ENCODE results near the gene GOLGB1. TPM values are rescaled to one million over a fixed set of nuclear protein-coding genes. Genes with fewer than 3 reads are reported as not detected.
A peak's percentile ranks its signal among the peaks of the same experiment; 100 is the strongest.

GOLGB1 gene
- total RNA-seq, 2 donors from 2014 or later: 56.1 to 66.9 TPM

- H3K27ac Mint-ChIP-seq: peak overlapping the region; percentile 2
- no peak for ATAC-seq
These were observed 119.9 kb downstream of the GOLGB1 start for GRCh38 chr3:121629601-121630000.

GRCh38 chr3:121627622-121628021 lies 121.9 kb downstream of the GOLGB1 start:
- peaks cover 12% of the 10 kb centered on the region for H3K36me3 Mint-ChIP-seq (ENCODE audit: low read depth)
- no peak for DNase-seq
- peaks cover 7% of the 10 kb centered on the region for H3K4me1 Mint-ChIP-seq
- H3K9me3 ChIP-seq (ENCODE audit: control insufficient read depth, low read length, poor library complexity, severe bottlenecking): no peaks in the 10 kb centered on the region
- ATAC-seq: no peak
- no peak overlapping the region for H3K4me3 Mint-ChIP-seq
- H3K27ac Mint-ChIP-seq: no peak overlapping the region
- no peaks in the 10 kb centered on the region for H3K27me3 Mint-ChIP-seq

More at GRCh38 chr3:121629601-121630000, 119.9 kb downstream of the GOLGB1 start:
- Mint-ChIP-seq H3K4me3 (no peak overlapping the region), H3K27me3 (no peaks in the 10 kb centered on the region), H3K4me1 (peaks cover 7% of the 10 kb centered on the region), H3K36me3 (ENCODE audit: low read depth) (peaks cover 15% of the 10 kb centered on the region)
- no peak for DNase-seq
- H3K9me3 ChIP-seq (ENCODE audit: control insufficient read depth, low read length, poor library complexity, severe bottlenecking): no peaks in the 10 kb centered on the region

GRCh38 chr3:121627211-121627610 lies 122.3 kb downstream of the GOLGB1 start:
- H3K4me3 Mint-ChIP-seq: no peak overlapping the region
- no peak for DNase-seq
- H3K36me3 Mint-ChIP-seq (ENCODE audit: low read depth): peaks cover 11% of the 10 kb centered on the region
- no peaks in the 10 kb centered on the region for H3K9me3 ChIP-seq (ENCODE audit: control insufficient read depth, low read length, poor library complexity, severe bottlenecking)
- no peak for ATAC-seq
- peaks cover 6% of the 10 kb centered on the region for H3K4me1 Mint-ChIP-seq
- no peaks in the 10 kb centered on the region for H3K27me3 Mint-ChIP-seq
- no peak overlapping the region for H3K27ac Mint-ChIP-seq

- H3K27ac Mint-ChIP-seq: no peak overlapping the region
- DNase-seq (no peak), ATAC-seq (no peak)
- H3K4me1 Mint-ChIP-seq: peaks cover 2% of the 10 kb centered on the region
- peaks cover 4% of the 10 kb centered on the region for H3K36me3 Mint-ChIP-seq (ENCODE audit: low read depth)
- H3K27me3 Mint-ChIP-seq: no peaks in the 10 kb centered on the region
- no peak overlapping the region for H3K4me3 Mint-ChIP-seq
- H3K9me3 ChIP-seq (ENCODE audit: control insufficient read depth, low read length, poor library complexity, severe bottlenecking): no peaks in the 10 kb centered on the region
These were observed 123.0 kb downstream of the GOLGB1 start for GRCh38 chr3:121626495-121626894.

GRCh38 chr3:121624147-121624899 lies 125.2 kb downstream of the GOLGB1 start:
- no peak for ATAC-seq
- no peaks in the 10 kb centered on the region for H3K36me3 Mint-ChIP-seq (ENCODE audit: low read depth)
- H3K27ac Mint-ChIP-seq: no peak overlapping the region
- H3K4me1 Mint-ChIP-seq: peaks cover 2% of the 10 kb centered on the region
- H3K4me3 Mint-ChIP-seq: no peak overlapping the region
- no peak for DNase-seq
- no peaks in the 10 kb centered on the region for H3K9me3 ChIP-seq (ENCODE audit: control insufficient read depth, low read length, poor library complexity, severe bottlenecking)
- H3K27me3 Mint-ChIP-seq: no peaks in the 10 kb centered on the region

- DNase-seq (no peak), ATAC-seq (no peak)
- Mint-ChIP-seq H3K27ac (no peak overlapping the region), H3K4me1 (peaks cover 6% of the 10 kb centered on the region), H3K27me3 (peaks cover 4% of the 10 kb centered on the region), H3K4me3 (no peak overlapping the region), H3K36me3 (ENCODE audit: low read depth) (no peaks in the 10 kb centered on the region)
- no peaks in the 10 kb centered on the region for H3K9me3 ChIP-seq (ENCODE audit: control insufficient read depth, low read length, poor library complexity, severe bottlenecking)
These were observed 128.1 kb downstream of the GOLGB1 start for GRCh38 chr3:121621491-121621890.

- no peak overlapping the region for H3K4me3 Mint-ChIP-seq
- no peak for DNase-seq
- no peaks in the 10 kb centered on the region for H3K9me3 ChIP-seq (ENCODE audit: control insufficient read depth, low read length, poor library complexity, severe bottlenecking)
- H3K36me3 Mint-ChIP-seq (ENCODE audit: low read depth): no peaks in the 10 kb centered on the region
- ATAC-seq: no peak
- no peak overlapping the region for H3K27ac Mint-ChIP-seq
- H3K4me1 Mint-ChIP-seq: peaks cover 5% of the 10 kb centered on the region
- H3K27me3 Mint-ChIP-seq: peaks cover 5% of the 10 kb centered on the region
These were observed 129.8 kb downstream of the GOLGB1 start for GRCh38 chr3:121619691-121620090.

Other genes starting within 250 kb of the GOLGB1 start
- gene POLQ, start 203.8 kb downstream of the GOLGB1 start, total RNA-seq: under 1 TPM; 0.15 to 0.23 TPM
- gene ARGFX, start 181.8 kb downstream of the GOLGB1 start, total RNA-seq: not detected
- under 1 TPM in 1 of 2 donors, not detected in 1; 0.39 TPM for gene FBXO40, start 156.4 kb downstream of the GOLGB1 start, total RNA-seq
- gene HCLS1, start 88.8 kb downstream of the GOLGB1 start, total RNA-seq: 100 to 1,000 TPM; 277 to 292 TPM
- gene IQCB1, start 85.3 kb upstream of the GOLGB1 start, total RNA-seq: 10 to 100 TPM; 47.4 to 55.1 TPM
- gene EAF2, start 85.5 kb upstream of the GOLGB1 start, total RNA-seq: 1 to 10 TPM; 5.5 to 7.6 TPM
- 1 to 10 TPM in 1 of 2 donors, under 1 TPM in 1; 0.44 to 2.6 TPM for gene SLC15A2, start 144.7 kb upstream of the GOLGB1 start, total RNA-seq